Germinal center (tissue), 1 donor: ENCODE measurements around the gene UBE2QL1.

Source experiments
- DNase-seq: peaks from one replicate; pipeline ENCODE4 v3.0.0; 2012; ENCODE audit warnings: mixed read lengths, low spot score

UBE2QL1 gene, protein sequence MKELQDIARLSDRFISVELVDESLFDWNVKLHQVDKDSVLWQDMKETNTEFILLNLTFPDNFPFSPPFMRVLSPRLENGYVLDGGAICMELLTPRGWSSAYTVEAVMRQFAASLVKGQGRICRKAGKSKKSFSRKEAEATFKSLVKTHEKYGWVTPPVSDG

DNA sequence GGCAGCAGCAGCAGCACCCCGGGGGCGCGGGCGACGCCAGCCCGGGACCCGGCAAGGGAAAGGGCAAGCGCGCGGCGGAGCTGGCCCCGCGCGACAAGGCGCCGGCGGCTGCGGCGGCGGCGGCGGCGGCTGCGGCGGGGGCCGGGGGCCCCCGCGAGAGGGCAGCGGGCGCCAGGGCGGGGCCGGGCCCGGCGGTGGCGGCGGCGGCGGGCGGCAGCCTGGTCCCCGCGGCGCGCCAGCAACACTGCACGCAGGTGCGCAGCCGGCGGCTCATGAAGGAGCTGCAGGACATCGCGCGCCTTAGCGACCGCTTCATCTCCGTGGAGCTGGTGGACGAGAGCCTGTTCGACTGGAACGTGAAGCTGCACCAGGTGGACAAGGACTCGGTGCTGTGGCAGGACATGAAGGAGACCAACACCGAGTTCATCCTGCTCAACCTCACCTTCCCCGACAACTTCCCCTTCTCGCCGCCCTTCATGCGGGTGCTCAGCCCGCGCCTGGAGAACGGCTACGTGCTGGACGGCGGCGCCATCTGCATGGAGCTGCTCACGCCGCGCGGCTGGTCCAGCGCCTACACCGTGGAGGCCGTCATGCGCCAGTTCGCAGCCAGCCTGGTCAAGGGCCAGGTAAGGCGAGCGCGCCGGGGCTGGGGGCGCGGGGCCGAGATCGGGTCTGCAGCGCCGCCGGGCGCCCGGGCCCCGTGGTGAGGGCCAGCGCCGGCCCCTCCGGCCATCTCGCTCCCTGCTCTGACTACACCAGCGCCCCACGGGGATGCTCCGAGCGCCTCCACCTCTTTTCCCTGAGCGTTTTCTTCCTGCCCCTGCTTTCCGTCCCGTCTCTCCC, at the start of gene UBE2QL1:
Gene UBE2QL1, plus strand, starts transcription at position 238 of the 843 bp plus-strand sequence. Its CDS starts 35 bp downstream, at position 273.
- DNase-seq, result peak; percentile 35

DNA sequence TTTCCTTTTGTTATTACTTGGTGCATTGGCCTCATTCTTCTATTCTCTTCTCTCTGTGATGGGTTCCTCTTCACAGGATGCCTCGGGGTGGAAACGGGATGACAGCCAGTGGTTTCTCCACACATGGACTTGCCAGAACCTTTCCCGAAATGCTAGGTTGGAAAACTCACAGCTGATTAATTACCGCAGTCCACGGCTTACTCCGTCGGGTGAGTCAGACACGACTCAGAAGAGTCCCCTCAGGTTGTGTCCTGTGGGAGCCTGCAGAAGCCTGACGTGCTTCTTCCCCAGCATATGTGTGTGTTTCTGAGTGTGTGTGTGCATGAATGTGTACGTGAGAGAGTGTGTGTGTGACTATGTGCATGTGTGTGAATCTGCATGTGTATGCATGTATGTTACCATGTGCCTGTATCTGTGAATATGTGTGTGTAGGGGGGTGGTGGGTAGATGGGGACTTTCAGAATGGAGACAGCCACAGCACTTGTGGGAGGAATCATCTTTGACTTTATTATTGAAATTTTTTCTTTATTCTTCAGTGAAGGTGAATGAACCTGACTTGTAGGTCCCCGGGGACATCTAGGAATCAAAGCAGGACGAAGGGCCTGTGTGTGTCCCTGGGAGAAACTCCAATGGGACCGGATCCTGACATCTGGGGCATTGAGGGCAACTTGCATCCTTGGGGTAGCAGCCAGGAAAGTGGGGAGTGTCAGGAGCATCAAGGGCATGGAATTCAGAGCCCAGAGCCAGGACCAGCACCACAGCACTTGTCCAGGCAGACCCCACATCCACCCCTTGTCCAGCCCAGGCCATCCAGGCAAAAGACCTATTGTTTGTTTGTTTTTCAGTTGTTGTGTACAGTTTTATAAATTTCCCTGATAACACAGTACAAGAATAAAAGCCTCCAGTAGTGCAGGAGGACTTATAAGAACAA, 48.4 kb upstream of the UBE2QL1 start:
- no peak for DNase-seq

DNA sequence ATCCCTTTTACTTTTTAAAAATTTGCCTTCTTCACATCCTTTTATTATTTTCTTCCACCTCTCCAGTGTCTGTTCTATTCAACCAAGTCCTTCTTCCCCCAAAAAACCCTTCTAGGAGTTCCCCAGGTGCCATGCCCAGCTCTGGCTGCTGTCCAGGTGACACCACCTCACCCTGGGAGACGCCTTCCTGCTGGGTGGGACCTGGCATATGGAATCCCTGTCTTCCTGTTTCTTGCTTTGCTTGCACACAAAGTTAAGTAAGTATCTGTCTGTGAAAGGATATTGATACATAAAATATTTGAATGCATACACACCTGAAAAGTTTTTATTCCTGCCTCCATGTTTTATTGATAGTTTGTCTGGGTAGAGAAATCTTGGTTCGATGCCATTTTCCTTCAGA, 47.2 kb upstream of the UBE2QL1 start:
- DNase-seq, result no peak

GRCh38 chr5:6402939-6403338, 45.7 kb upstream of the UBE2QL1 start:
- DNase-seq, result no peak

DNA sequence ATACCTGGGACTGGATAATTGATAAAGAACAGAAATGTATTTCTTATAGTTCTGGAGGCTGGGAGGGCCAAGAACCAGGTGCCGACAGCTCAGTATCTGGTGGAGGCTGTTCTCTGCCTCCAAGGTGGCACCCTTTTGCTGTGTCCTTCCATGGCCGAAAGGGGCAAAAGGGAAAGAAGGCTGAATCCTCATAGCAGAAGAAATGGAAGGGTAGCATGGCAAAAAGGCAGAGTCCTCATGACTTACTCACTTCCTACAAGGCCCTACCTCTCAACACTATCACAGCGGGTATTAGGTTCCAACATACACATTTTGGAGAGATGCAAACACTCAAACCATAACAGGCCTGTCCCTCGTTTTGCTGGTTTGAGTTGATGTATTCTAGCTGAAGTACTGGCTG, 45.2 kb upstream of the UBE2QL1 start:
- no peak for DNase-seq

- no peak for DNase-seq
These were observed 44.5 kb upstream of the UBE2QL1 start for GRCh38 chr5:6404129-6404528.

- no peak for DNase-seq
These were observed 43.1 kb upstream of the UBE2QL1 start for GRCh38 chr5:6405591-6405990.

GRCh38 chr5:6407558-6408259, 41.0 kb upstream of the UBE2QL1 start:
- DNase-seq, result no peak

DNA sequence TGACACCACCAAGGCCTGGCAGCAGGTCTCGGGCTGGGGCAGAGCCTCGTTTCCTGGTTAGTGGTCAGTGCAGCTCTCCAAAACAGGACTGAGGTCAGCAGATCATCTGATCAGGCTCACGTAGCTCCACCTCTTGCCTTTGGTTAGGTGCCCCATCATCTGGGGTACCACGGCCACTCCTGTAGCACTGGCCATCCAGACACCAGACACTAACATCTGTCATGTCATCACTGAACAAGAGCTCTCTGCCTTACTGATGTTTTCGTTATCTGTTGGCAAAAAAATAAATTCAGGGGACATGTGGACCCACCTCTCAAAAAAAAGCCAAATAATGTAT, 40.4 kb upstream of the UBE2QL1 start:
- no peak for DNase-seq

DNA sequence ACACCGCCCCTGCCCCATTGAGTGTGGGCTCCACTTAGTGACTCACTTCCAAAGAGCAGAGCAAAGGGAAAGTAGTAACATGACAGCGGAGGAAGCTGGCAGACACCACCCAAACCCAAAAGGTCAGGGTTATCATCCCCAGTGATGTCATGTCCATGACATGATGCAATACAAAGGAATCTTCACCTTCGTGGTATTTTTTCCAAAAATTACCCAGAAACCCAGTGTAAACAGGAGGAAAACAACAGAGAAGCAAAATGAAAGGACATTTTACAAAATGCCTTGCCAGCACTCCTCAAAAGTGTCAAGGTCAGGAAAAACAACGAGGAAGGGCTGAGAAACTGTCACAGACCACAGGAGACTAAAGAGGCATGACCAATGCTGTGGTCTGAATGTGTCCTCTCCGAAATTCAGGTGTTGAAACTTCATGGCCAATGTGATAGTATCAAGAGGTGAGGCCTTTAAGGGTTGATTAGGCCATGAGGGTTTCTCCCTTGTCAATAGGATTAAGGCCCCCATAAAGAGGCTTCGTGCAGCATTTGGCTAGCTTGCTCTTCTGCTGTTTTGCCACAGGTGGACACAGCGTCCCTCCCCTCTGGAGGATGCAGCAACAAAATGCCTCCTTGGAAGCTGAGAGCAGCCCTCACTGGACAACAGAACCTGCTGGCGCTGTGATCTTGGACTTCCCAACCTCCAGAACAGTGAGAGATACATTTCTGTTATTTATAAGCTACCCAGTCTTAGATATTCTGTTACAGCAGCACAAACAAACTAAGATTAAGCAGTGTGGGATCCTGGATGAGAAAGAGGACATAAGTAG, 39.8 kb upstream of the UBE2QL1 start:
- no peak for DNase-seq

GRCh38 chr5:6410421-6410820, 38.2 kb upstream of the UBE2QL1 start:
- no peak for DNase-seq

- no peak for DNase-seq
These were observed 37.5 kb upstream of the UBE2QL1 start for GRCh38 chr5:6411141-6411540.

GRCh38 chr5:6412811-6413210, 35.8 kb upstream of the UBE2QL1 start:
- no peak for DNase-seq

DNA sequence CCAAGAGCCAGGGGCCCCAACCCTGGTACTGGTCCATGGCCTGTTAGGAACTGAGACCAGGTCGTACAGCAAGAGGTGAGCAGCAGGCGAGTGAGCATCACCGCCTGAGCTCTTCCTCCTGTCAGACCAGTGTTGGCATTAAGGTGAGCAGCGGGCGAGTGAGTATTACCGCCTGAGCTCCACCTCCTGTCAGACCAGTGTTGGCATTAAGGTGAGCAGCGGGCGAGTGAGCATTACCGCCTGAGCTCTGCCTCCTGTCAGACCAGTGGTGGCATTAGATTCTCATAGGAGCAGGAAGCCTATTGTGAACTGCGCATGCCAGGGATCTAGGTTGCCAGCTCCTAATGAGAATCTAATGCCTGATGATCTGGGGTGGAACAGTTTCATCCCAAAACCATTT, 31.0 kb upstream of the UBE2QL1 start:
- DNase-seq, result no peak

GRCh38 chr5:6418679-6419276, 29.9 kb upstream of the UBE2QL1 start:
- no peak for DNase-seq

DNA sequence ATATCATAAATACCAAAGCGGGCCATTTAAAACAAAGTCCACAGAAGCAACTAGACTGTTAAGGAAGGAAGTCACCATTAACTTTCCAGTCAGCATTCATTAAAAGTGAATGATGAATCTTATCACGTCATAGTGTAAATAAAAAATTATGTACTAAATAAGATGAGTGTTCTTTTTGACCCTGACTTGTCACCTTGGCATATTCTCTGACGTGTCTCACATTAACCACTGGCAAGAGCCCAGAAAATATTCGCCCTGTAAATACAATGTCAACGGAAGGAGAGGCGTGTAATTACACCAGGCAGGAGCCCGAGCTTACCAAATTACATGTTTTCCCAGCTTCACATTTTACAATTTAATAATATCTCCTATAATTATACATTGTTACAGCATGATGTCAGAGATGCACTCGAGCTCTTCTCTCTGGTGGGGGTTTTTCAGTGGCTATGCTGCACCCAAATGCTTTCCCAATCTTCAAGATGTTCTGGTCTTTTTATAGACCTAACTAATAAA, 29.3 kb upstream of the UBE2QL1 start:
- DNase-seq, result no peak

GRCh38 chr5:6423327-6424109, 25.1 kb upstream of the UBE2QL1 start:
- no peak for DNase-seq

GRCh38 chr5:6424110-6424659, 24.5 kb upstream of the UBE2QL1 start:
- no peak for DNase-seq

DNA sequence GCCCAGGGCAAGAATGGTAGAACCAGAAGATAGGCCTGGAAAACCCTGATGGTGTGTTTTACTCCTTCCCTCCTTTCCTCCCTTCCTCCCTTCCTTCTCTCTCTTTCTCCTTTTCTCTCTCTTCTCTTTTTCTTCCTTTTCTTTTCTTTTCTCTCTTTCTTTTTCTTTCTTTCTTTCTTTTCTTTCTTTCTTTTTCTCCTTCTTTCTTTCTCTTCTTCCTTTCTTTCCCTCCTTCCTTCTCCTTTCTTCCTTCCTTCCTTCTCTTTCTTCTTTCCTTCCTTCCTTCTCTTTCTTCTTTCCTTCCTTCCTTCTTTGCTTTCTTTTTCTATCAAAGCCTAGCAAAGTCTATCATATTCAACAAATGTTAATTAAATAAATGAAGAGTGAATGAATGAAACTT, 24.0 kb upstream of the UBE2QL1 start:
- DNase-seq, result no peak
